HG03097 (cell line): Measurements from ENCODE around the gene XRCC3.

ENCODE experiments used
- ATAC-seq: cut with Tn5 transposase; IDR thresholded peaks from one replicate; pipeline ENCODE4 v1.9.1; 2021; ENCODE audit not compliant: unreplicated experiment, low FRiP score

The XRCC3 gene

GRCh38 chr14:103696466-103697071 is 18.7 kb downstream of the XRCC3 start:
- ATAC-seq, result no peak

- ATAC-seq, result no peak
Measured at GRCh38 chr14:103696070-103696402, 19.2 kb downstream of the XRCC3 start.

DNA sequence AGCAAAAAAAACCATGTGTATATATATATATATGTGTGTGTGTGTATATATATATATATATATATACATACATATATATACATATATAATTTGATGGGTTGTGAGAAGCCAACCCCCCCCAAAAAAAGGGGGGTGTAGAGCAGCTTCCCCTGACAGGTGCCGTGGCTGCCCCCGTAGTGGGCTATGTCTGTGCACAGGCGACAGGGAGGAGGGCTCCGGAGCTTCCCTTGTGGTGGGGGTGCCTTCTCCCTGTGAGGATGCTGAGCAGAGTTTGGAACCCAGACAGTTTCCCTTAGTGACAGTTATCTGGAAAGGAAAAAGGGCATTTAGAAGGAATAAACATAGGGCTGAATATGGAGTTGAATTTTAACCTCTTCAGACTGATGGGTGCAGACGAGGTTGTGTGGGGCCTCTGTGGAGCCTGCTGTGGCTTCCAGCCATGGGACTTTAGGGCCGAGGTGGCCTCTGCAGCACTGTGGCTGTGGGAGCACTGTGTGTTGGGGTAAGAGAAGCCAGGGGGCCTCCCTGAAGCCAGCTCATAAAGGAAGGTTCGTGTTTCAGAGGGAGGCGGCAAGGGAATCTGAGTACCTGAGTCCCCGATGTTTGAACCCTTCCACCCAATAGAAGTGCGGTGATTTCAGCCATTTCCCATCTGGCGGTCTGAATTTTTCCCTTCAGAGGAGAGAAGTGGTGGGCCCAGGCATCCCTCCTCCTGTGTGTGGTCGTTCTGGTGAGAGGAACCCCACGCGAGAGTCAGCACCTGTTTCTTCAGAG is 19.8 kb downstream of the XRCC3 start:
- no peak for ATAC-seq

DNA sequence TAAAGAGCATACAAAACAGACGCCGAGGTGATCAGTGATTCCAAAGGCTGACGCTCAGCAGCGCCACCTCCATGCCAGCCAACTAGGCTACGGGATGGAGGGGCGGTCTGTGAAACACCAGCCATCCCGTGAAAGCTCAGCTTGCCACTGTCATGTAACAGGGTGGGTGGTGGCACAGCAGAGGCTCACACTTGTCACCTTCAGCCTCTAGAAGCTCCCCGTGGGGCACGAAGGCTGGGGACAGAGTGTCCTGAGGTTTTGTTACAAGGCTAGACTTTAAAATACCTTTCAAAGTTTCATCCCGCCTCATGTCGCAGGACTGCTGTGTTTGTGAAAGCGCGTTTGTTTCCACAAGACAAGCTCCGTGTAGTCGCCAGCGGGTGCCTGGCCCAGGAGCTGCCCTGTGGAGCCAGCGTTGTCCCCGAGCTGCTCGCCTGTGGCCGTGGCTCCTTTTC is 20.7 kb downstream of the XRCC3 start:
- ATAC-seq, result no peak

DNA sequence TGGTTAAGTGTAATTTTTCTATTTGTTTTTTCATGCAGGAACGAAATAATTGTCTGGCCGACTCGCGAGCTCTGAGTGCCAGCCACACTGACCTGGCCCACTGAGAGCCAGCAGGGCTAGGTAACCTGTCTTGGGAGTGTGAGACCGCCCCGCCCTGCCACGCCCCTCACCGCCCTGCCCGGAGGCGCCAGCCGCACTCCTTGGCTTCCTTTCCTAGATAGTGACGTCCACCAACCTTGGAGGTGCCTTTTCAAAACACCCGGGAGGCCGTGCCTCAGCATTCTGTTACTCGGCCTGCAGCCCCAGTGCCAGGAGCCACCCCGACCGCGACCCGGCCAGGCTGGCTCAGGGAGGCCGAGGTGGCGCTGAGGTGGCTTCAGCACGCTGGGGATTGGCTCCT is 21.7 kb downstream of the XRCC3 start:
- no peak for ATAC-seq

DNA sequence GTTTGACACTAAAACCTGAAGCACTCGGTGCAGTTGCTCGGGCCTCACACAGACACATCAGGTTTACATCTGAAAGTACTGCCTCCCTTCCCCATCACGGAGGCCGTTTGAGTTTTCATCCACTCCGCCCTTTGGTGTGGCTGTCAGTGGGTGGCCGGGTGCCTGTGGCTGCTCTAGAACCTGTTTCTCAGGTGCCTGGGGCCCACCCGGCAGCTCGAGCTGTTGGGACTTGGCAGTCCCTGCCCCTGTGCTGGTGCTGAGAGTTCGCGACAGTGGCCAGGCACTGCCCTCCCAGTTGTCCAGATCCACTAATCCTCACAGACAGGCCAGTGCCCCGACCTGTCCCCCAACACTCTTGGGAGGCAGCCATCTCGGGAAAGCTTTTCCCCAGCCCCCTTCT is 22.4 kb downstream of the XRCC3 start:
- no peak for ATAC-seq

GRCh38 chr14:103692159-103692558 is 23.1 kb downstream of the XRCC3 start:
- ATAC-seq, result peak; percentile 22

DNA sequence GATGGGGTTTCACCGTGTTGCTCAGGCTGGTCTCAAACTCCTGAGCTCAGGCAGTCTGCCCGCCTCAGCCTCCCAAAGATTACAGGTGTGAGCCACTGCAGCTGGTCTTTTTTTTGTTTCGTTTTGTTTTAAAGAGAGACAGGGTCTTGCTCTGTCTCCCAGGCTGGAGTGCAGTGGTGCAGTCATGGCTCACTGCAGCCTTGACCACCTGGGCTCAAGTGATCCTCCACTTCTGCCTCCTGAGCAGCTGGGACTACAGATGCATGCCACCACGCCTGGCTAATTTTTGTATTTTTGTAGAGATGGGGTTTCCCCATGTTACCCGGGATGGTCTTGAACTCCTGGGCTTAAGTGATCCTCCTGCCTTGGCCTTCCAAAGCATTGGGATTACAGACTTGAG is 23.6 kb downstream of the XRCC3 start:
- ATAC-seq, result peak; percentile 54

DNA sequence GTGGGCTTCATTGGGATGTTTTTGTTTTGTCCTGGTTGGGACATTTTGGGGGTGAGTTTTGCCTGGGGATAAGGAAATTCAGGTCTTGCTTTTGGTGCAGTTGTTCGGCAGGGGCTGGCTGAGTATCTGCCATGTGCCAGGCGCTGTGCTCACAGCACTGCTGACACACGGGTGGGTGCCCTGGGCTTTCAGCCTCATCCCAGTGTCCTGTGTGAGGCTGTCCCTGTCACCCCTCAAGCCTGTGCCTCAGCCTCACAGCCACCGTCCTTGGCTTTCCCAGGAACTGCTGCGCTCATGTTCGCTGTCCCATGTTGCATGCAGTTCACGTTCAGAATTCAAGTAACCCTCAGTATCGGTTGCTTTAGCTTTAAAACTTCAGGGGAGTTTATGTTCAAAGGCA is 24.9 kb downstream of the XRCC3 start:
- ATAC-seq, result no peak

DNA sequence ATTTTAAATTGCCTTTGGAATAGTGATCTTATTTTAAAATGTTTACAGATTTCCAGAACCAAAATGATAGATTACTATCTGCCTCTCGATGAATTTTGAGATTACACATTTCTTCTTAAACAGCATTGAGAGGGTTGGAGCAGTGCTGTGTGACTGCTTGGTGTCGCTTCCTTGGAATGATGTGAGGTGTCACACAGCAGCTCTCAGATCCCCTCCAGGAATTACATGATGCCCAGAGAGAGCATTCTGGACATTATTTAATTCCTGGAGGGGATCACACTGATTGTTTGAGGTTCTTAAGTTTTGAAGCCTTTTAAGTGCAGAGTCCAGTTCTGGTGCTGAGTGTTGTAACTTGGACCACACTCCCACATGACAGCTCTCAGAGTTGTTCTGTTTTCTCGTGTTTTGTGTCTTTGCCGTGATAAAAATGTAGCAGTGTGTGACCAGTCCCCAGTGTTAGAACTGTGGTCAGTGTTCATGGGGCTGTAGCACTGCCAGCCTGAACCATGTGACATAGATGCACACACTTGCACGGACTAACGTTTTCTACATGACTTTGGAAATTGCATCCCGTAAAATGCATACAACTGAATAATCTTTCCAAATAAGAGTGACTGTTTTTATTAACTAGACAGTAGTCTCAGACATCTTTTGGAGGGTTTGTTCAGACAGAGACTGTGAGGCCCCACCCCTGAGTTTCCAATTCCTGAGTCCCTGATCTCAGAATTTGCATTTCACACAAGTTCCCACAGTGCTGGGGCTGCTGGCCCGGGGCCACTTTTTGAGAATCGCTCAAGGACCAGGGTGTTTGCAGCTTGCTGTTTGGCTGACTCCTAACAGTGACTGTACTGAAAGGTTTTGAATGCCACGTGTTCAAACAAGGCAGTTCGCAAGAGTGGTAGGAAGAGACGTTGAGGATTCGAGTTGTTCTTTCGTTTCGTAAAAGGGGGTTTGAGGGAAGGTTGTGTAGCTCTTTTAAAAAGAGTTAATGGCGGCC is 26.0 kb downstream of the XRCC3 start:
- ATAC-seq, result no peak

- no peak for ATAC-seq
Measured at GRCh38 chr14:103688441-103688840, 26.8 kb downstream of the XRCC3 start.

- ATAC-seq, result no peak
Measured at GRCh38 chr14:103687712-103688111, 27.5 kb downstream of the XRCC3 start.

DNA sequence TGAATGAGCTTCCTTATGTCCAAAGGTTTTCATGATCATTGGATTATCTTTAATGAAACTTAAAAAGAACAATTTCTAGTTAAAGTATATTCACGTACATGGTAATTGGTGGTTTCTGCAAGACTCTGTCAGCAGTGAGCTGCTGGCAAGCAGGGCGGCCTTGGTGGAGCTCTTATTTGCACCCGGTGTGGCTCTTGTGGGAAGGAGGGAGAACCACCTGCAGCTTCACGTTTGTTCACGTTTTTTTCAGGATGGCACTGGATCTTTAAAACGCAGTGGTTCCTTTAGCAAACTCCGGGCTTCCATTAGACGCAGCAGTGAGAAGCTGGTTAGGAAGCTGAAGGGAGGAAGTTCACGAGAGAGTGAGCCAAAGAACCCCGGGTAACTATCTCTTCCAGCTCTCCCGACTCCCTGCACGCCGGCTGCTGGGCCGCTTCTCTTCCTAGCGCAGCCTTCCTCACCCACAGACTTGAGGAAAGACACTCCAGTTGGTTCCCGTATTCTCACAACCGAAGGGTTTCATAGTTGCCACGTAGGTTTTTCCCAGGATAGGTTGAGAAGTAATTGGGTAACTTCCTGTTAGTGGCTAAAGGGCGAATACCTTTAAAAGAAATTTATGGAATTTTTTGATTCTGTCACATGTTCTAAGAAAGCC is 28.3 kb downstream of the XRCC3 start:
- ATAC-seq, result no peak

DNA sequence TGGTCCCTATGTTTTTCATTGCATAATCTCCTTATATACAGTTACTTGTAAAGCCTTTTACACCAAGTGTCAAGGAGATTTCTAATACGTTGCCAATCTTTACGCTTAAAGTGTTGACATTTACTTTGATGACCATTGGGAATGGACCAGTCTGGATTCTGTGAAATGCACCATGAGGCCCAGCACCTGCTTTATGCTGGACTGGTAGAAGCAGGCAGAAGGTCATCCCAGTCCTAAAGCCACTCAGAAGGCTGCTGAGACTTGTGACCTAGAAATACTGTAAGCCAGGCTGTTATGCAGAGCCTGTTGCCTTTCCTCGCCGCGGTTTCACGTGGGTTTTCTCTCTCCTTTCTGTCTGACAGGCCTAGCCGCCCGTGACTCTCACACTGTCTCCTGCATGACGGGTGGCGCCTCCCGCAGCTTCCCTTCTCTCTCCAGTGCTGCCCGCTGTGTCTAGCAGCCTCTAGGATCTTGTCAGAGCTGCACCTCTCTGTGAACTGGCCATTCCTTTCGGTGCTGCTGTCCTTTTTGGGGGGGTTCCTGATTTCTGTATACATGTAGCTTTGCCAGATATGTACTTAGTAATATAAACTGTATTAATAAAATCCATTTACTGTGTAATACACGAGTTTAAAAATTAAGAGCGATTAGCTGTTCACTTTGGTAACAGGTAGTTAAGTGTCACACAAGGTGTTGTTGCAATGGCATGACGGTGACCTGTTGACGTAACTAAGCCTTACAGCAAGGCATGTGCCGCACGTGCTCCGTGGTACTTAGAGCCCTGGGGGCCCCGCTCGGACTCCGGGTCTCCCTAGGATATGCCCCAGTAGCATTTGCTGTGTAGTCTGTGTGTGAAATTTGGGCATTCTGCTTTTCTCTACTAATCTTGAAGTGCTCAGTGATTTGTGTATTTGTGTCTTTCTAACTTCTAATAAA is 29.7 kb downstream of the XRCC3 start:
- no peak for ATAC-seq

- no peak for ATAC-seq
Measured at GRCh38 chr14:103684871-103685270, 30.4 kb downstream of the XRCC3 start.

DNA sequence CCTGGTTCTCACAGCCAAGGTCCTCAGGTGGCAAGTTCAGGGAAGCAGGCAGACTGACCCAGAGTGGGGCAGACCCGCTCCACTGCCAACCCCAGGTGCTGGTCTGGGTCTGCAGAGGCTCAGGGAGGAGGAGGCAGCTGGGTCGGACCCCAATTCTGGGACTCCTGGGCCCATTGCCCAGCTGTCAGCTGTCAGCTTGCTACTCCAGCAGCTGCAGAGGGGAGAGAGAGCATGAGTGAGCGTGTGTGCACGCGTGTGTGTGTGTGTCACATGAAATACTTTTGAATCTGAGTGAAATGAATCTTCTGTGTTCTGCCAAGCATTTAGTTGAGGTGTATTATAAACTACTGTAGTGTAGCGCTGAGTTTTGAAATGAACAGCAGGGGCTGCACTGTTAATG is 30.8 kb downstream of the XRCC3 start:
- no peak for ATAC-seq

DNA sequence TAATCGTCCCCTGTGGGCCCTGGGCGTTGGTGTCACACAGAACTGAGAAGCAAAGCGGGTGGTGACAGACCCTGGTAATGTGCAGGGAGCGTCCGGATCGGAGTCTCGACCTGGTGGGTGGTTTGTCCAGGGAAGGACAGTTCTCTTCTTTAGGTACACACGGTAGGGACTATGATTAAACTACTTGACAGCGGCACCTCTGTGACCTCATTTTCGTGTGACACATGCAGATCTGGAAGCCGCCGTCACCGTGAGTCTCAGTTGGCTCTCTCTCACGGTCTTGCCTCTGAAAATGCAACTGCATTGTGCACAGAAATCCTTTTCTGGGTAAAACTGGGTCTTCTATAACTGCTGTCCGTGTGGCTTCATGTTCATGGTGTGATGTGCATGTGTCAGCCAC is 32.1 kb downstream of the XRCC3 start:
- ATAC-seq, result no peak

DNA sequence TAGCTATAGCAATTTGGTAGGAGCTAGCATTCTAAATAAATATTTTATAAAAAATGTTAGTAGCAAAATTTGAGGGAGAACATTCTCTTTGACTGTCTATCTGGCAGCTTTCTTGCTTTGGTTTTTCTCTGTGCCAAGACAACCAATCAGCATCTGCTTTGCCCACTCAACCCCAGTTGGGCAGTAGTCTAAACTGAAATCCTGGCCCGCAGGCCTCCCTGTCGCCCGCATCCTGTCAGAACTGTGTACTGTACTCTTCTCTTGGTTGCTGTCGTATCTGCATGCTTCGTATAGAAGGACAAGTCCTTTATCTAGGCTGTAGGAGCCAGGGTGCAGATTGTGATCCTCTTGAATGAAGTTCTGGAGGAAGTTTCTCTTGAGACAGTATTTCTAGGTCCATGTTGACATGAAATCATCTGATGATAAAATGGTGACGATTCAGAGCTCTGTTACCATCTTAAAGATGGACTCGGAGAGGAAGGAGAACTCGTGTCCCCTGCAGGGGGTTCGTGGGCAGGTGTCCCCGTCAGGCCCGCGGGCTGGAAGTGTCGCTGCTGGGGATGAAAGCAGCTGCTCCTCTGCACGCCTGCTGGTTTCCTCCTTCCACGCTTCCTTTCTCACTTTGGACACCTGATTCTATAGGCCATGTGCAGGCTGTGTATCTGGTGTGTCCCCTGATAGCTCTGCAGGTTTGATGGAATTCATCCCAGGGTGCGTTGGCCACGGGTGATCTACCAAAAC is 34.6 kb downstream of the XRCC3 start:
- ATAC-seq, result no peak

DNA sequence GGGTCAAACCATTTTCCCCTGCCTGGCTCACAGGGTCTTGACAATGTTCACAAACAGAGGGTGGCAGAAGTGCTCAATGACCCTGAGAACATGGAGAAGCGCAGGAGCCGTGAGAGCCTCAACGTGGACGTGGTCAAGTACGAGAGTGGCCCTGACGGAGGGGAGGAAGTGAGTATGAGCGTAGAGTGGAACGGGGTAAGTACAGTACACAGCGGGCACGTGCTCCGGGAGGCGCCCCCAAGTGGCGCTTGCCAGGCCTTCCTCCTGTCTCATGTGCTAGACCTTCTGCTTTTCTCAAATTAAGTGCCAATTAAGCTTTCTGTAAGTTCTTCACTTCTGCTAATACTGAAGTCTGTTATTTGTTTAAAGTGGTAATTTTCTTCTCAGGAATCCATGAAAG is 35.9 kb downstream of the XRCC3 start:
- no peak for ATAC-seq
